Fibroblast of skin of abdomen (primary cell): ENCODE measurements around the gene DLEC1.
"Not testable (repeated sequence)": the region's sequence is repeated elsewhere in the genome, so short reads cannot be mapped to it uniquely, and the experiment has no call there.

Experiments
- DNase-seq: peaks from one replicate; pipeline ENCODE4 v3.0.0-alpha.2; 2013

Gene DLEC1

GRCh38 chr3:38121451-38121831 lies 82.4 kb downstream of the DLEC1 start:
- DNase-seq = no peak

GRCh38 chr3:38121832-38122461 lies 82.9 kb downstream of the DLEC1 start:
- DNase-seq = no peak

- no peak for DNase-seq
Measured at GRCh38 chr3:38122712-38123290, 83.8 kb downstream of the DLEC1 start.

DNA sequence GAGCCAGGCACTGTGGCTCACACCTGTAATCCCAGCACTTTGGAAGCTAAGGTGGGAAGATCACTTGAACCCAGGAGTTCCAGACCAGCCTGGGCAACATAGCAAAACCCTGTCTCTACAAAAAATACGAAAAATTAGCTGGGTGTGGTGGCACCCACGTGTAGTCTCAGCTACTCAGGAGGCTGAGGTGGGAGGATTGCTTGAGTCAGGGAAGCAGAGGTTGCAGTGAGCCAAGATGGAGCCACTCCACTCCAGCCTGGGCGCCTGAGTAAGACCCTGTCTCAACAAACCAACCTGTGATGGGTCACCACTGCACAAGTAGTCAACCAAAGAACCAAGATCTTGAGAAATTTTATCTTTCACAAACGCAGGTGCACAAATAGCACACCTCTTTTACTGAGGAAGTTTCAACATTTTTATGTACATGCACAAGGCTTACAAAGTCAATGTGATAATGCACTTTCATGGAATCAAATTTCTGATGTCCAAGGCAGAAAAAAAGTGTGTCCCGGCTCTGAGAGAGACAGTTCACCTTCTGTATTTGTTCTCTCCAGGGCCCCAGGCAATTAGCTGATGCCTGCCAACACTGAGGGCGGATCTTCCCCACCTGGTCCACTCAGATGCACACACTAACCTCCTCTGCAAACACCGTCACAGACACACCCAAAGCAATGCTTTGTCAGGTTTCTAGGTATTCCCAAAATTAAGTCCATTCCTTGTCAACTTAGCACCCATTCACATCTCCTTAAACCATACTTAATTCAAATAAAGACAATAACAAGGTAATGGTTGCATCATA lies 85.5 kb downstream of the DLEC1 start:
- no peak for DNase-seq

GRCh38 chr3:38125305-38126120 lies 86.5 kb downstream of the DLEC1 start:
- DNase-seq = no peak

- DNase-seq = no peak
Measured at GRCh38 chr3:38126121-38126892, 87.3 kb downstream of the DLEC1 start.

- no peak for DNase-seq
Measured at GRCh38 chr3:38127611-38128302, 88.7 kb downstream of the DLEC1 start.

GRCh38 chr3:38128303-38128655 lies 89.3 kb downstream of the DLEC1 start:
- no peak for DNase-seq

DNA sequence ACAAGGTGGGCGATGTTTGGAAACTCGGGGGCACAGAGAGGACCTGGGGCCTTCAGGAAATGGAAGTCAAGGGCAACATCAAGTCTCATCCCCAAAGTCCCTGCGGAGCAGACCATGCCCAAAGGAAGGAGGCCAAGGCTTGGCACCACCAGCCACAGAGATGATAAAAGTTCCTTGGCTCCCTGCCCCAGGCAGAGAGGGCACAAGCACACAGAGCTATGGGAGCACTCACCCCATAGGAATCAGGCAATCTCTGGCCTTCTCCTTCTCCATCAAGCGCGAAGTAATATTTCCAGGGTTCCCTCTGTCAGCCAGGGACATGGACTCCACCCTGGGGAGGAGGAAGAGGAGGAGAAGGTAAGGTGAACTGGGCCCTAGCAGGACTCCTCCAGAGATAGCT lies 90.0 kb downstream of the DLEC1 start:
- no peak for DNase-seq

GRCh38 chr3:38130631-38131065 lies 91.6 kb downstream of the DLEC1 start:
- no peak for DNase-seq

DNA sequence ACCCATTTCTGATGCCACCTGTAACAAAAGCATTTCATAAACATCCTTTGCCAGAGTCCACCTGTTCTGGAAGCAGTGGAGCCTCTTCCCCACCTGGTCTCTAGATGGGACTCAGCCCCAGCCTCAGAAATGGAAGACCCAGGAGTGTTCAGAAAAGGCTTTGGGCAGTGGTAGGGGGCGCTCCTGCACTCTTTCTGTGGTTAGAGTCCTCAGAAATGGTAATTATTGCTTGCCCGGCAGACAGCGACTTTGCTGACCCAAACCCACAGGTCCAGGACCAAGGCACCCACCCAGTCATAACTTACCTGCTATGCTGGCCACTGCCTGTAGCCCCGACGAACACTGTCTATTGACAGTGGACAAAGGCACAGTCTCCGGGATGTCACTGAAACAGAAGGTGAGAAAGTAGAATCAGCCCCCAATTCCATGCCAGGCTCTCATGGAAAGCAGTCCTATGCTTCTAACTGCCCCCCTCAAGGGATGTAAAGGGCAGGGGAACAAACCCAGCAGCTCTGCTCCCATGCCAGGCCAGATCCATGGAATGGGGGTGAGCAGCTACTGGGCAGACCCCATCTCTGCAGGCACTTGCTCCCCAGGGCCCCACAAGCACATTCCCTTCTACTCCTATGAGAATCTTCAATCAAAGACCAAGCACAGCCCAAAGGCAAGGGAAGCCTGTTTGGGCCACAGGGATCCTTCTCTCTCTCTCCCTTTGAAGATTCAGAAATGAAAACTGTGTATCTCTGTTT lies 92.8 kb downstream of the DLEC1 start:
- DNase-seq = peak; percentile 16

- DNase-seq = no peak
Measured at GRCh38 chr3:38133209-38133556, 94.2 kb downstream of the DLEC1 start.

GRCh38 chr3:38133557-38134405 lies 94.8 kb downstream of the DLEC1 start:
- no peak for DNase-seq

- not testable (repeated sequence) for DNase-seq
Measured at GRCh38 chr3:38134517-38135143, 95.6 kb downstream of the DLEC1 start.

- DNase-seq = not testable (repeated sequence)
Measured at GRCh38 chr3:38135621-38136277, 96.7 kb downstream of the DLEC1 start.

GRCh38 chr3:38136393-38136776 lies 97.4 kb downstream of the DLEC1 start:
- peak; percentile 10 for DNase-seq

GRCh38 chr3:38136777-38137614 lies 98.0 kb downstream of the DLEC1 start, which contains the start of gene ACAA1:
Gene ACAA1 (minus strand): TSS chr3:38137127. CDS start chr3:38137035, 92 bp downstream.
- DNase-seq = peak; percentile 99
